HCT116 (cell line): ENCODE results near the gene DLG2. TPM values are rescaled to one million over a fixed set of nuclear protein-coding genes. Genes with fewer than 3 reads are reported as not detected.

Experiments
- ATAC-seq: fragments of 200-7000 bp; cut with Tn5 transposase; 2 replicates; pipeline ENCODE4 v1.9.1; 2020; ENCODE audit warnings: mild to moderate bottlenecking, moderate library complexity
- BruUV-seq: library from RNA; stranded (reverse); fragments of 400-500 nt; replicated peaks from 2 replicates; lab custom pipeline; 2021; lab: Mats Ljungman, UMichigan
- CTCF ChIA-PET: fragments of 300-600 bp; sonication (Branson Sonifier 250); formaldehyde crosslinking; loops from one replicate; lab custom pipeline; 2021; ENCODE audit warnings: antibody characterized with exemption; lab: Charles Lee
- POLR2A ChIA-PET: fragments of 300-600, 350-600 bp; sonication (Branson Sonifier 250); formaldehyde crosslinking; loops from one replicate; lab custom pipeline; 2021; ENCODE audit warnings: antibody characterized with exemption; lab: Charles Lee
- RAD21 ChIA-PET, 2 experiments: fragments of 300-600 bp; sonication (Branson Sonifier 250); formaldehyde crosslinking; loops; one replicate each; lab custom pipeline; 2023; ENCODE audit warnings: low total read pairs in 2 of 2; ENCODE audit not compliant: uncharacterized antibody in 2 of 2, unreplicated experiment in 2 of 2, low non-redundant PET in 1 of 2; lab: Charles Lee
- DNase-seq: peaks from one replicate; pipeline ENCODE4 v3.0.0-alpha.2; 2010; ENCODE audit warnings: low read depth, low spot score
- H2AFZ ChIP-seq: fragments of 200-600 bp; shearing (Covaris generic), sonication (generic); 2 replicates; pipeline ENCODE4 v1.6.1; 2017; ENCODE audit warnings: low read depth, mixed run types, mixed read lengths, antibody characterized with exemption, low read length; ENCODE audit not compliant: poor library complexity, severe bottlenecking
- H3K27ac ChIP-seq: 2 replicates; pipeline ENCODE4 v1.5.1; 2012; ENCODE audit warnings: low read depth, low read length
- H3K27me3 ChIP-seq: fragments of 200-600 bp; sonication (generic); 2 replicates; pipeline ENCODE4 v1.6.1; 2016; ENCODE audit warnings: mixed run types, low read length, mixed read lengths; ENCODE audit not compliant: insufficient read depth
- H3K36me3 ChIP-seq, 2 experiments: fragments of 200-500 bp in 1 of 2; fragments of 200-600 bp in 1 of 2; sonication (Bioruptor generic) in 1 of 2; sonication (generic) in 1 of 2; 2 replicates each; pipeline versions ENCODE4 v1.5.1 to v1.6.1; 2014 to 2016; ENCODE audit warnings: low read length in 2 of 2, inconsistent platforms in 1 of 2, mixed read lengths in 1 of 2, mixed run types in 1 of 2; ENCODE audit not compliant: insufficient read depth in 2 of 2, control insufficient read depth in 1 of 2
- H3K4me1 ChIP-seq, 2 experiments: fragments of 200-600 bp in 1 of 2; sonication (generic) in 1 of 2; 2 replicates each; pipeline versions ENCODE4 v1.5.1 to v1.6.1; 2012 to 2017; ENCODE audit warnings: low read length in 2 of 2, inconsistent platforms in 1 of 2, mild to moderate bottlenecking in 1 of 2, mixed read lengths in 1 of 2, mixed run types in 1 of 2, moderate library complexity in 1 of 2; ENCODE audit not compliant: insufficient read depth in 2 of 2, control insufficient read depth in 1 of 2
- H3K4me2 ChIP-seq: fragments of 200-600 bp; sonication (generic); 2 replicates; pipeline ENCODE4 v1.6.1; 2017; ENCODE audit warnings: mixed run types, low read length, mixed read lengths
- H3K4me3 ChIP-seq, 2 experiments: fragments of 200-600 bp in 1 of 2; sonication (generic) in 1 of 2; replicated peaks in 1 of 2; 2 replicates each; pipeline ENCODE4 v1.5.1; 2011 to 2016; ENCODE audit warnings: low read length in 2 of 2, control low read depth in 1 of 2, low read depth in 1 of 2, mild to moderate bottlenecking in 1 of 2, mixed read lengths in 1 of 2, mixed run types in 1 of 2
- H3K79me2 ChIP-seq: fragments of 200-600 bp; sonication (generic); 2 replicates; pipeline ENCODE4 v1.6.1; 2017; ENCODE audit warnings: mild to moderate bottlenecking, mixed run types, low read length, moderate library complexity, mixed read lengths; ENCODE audit not compliant: insufficient read depth
- H3K9ac ChIP-seq: fragments of 200-600 bp; sonication (generic); 2 replicates; pipeline ENCODE4 v1.6.1; 2016; ENCODE audit warnings: low read length, mixed read lengths
- H3K9me2 ChIP-seq: fragments of 200-600 bp; sonication (generic), shearing (Covaris generic); 2 replicates; pipeline ENCODE4 v1.6.1; 2017; ENCODE audit warnings: mixed run types, mild to moderate bottlenecking, moderate library complexity; ENCODE audit not compliant: insufficient read depth
- H3K9me3 ChIP-seq, 2 experiments: fragments of 200-500 bp in 1 of 2; fragments of 200-600 bp in 1 of 2; sonication (Bioruptor generic) in 1 of 2; sonication (generic) in 1 of 2; 2 replicates each; pipeline ENCODE4 v1.6.1; 2014 to 2017; ENCODE audit warnings: low read length in 2 of 2, mixed read lengths in 2 of 2, inconsistent platforms in 1 of 2, low read depth in 1 of 2, mild to moderate bottlenecking in 1 of 2, mixed run types in 1 of 2, moderate library complexity in 1 of 2; ENCODE audit not compliant: control insufficient read depth in 1 of 2, insufficient read depth in 1 of 2
- H4K20me1 ChIP-seq: fragments of 200-600 bp; sonication (generic), shearing (Covaris generic); 2 replicates; pipeline ENCODE4 v1.6.1; 2017; ENCODE audit warnings: mixed run types, mild to moderate bottlenecking, moderate library complexity; ENCODE audit not compliant: insufficient read depth
- CEBPB ChIP-seq: IDR thresholded peaks from 2 replicates; pipeline ENCODE4 v1.6.1; 2012; ENCODE audit warnings: low read depth
- EZH2 ChIP-seq: fragments of 200-600 bp; sonication (generic); IDR thresholded peaks from 2 replicates; pipeline ENCODE4 v1.6.1; 2017; ENCODE audit warnings: antibody characterized with exemption, mixed run types
- EZH2phosphoT487 ChIP-seq: fragments of 200-600 bp; IDR thresholded peaks from 2 replicates; pipeline ENCODE4 v1.6.1; 2018; ENCODE audit warnings: antibody characterized with exemption, borderline replicate concordance
- FOSL1 ChIP-seq: IDR thresholded peaks from 2 replicates; pipeline ENCODE4 v1.6.1; 2012; ENCODE audit warnings: low read depth
- SP1 ChIP-seq: IDR thresholded peaks from 2 replicates; pipeline ENCODE4 v1.6.1; 2012; ENCODE audit warnings: low read depth
- TCF7L2 ChIP-seq: IDR thresholded peaks from 2 replicates; pipeline ENCODE4 v1.7.0; 2011; ENCODE audit warnings: borderline replicate concordance, inconsistent platforms; ENCODE audit not compliant: insufficient read depth, insufficient read length; ENCODE audit errors: extremely low read depth
- intact Hi-C: fragments of 100-400 bp; cut with micrococcal nuclease; formaldehyde crosslinking; loops from 2 replicates; pipeline ENCODE4 v1.10.0; 2022
- total RNA-seq: library from RNA; stranded (reverse); gene quantifications from one replicate; pipeline ENCODE4 v1.2.1, GENCODE V29; 2021; ENCODE audit not compliant: unreplicated experiment
- TF ChIP-seq, protein P1 (sequence below): IDR thresholded peaks from 2 replicates; pipeline ENCODE4 v1.6.1; 2012
- TF ChIP-seq, protein P2 (sequence below): IDR thresholded peaks from 2 replicates; pipeline ENCODE4 v1.6.1; 2011; ENCODE audit warnings: mild to moderate bottlenecking, low read length, moderate library complexity; ENCODE audit not compliant: insufficient replicate concordance; ENCODE audit errors: extremely low read depth
- TF ChIP-seq, protein P3 (sequence below): IDR thresholded peaks from 2 replicates; pipeline ENCODE4 v1.6.1; 2012

DLG2 gene
- total RNA-seq, 1 experiment from 2014 or later, result 2.4 TPM

DNA sequence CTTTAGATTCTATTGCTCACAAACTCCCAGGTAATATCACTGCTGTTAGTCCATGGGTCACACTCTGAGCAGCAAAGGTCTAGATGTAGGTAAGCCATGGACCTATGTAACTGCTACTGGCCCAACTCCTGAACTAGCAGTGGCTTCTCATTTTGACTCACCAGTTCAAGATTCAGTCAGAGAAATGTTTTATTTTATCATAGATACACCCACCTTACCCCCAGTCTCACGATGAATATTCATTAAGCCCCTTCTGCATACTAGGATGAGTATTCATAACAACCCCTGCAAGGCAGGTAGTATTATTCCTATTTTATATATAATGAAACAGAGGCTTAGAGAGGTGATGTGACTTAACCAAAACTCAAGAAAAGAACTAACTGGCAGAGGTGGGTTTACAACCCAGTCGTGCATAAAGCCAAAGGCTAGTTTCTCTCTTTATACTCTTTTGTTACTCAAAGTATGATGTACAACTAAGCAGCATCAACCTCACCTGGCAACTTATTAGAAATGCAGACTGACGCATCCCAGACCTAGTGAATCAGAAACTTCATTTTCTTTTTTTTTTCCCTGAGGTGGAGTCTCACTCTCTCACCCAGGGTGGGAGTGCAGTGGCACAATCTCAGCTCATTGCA, 1383.4 kb downstream of the DLG2 start:
- Histone ChIP-seq H3K4me2 (no peak overlapping the region), H3K9ac (no peak overlapping the region), H3K27me3 (no peaks in the 10 kb centered on the region), H3K9me2 (no peaks in the 10 kb centered on the region), H3K4me3 (no peak overlapping the region), H3K36me3 (no peaks in the 10 kb centered on the region), H3K9me3 (no peaks in the 10 kb centered on the region; a peak in 1 of 4 replicates), H4K20me1 (no peaks in the 10 kb centered on the region), H3K79me2 (no peaks in the 10 kb centered on the region), H3K4me1 (no peaks in the 10 kb centered on the region), H3K27ac (no peak overlapping the region), H2AFZ (no peak overlapping the region)
- ChIA-PET POLR2A (no interaction called here), CTCF (no interaction called here), RAD21 (no interaction called here)
- intact Hi-C loops, result no loop called here
- no peak for DNase-seq
- no peak for ATAC-seq
- TF ChIP-seq EZH2phosphoT487, result no peak
- TF ChIP-seq, protein P1, sequence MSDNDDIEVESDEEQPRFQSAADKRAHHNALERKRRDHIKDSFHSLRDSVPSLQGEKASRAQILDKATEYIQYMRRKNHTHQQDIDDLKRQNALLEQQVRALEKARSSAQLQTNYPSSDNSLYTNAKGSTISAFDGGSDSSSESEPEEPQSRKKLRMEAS, result no peak
- TF ChIP-seq EZH2, result no peak
- TF ChIP-seq, protein P2, sequence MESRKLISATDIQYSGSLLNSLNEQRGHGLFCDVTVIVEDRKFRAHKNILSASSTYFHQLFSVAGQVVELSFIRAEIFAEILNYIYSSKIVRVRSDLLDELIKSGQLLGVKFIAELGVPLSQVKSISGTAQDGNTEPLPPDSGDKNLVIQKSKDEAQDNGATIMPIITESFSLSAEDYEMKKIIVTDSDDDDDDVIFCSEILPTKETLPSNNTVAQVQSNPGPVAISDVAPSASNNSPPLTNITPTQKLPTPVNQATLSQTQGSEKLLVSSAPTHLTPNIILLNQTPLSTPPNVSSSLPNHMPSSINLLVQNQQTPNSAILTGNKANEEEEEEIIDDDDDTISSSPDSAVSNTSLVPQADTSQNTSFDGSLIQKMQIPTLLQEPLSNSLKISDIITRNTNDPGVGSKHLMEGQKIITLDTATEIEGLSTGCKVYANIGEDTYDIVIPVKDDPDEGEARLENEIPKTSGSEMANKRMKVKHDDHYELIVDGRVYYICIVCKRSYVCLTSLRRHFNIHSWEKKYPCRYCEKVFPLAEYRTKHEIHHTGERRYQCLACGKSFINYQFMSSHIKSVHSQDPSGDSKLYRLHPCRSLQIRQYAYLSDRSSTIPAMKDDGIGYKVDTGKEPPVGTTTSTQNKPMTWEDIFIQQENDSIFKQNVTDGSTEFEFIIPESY, result no peak
- TF ChIP-seq TCF7L2, result no peak
- TF ChIP-seq FOSL1, result no peak
- TF ChIP-seq, protein P3, sequence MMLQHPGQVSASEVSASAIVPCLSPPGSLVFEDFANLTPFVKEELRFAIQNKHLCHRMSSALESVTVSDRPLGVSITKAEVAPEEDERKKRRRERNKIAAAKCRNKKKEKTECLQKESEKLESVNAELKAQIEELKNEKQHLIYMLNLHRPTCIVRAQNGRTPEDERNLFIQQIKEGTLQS, result no peak
- no peak for TF ChIP-seq CEBPB
- TF ChIP-seq SP1, result no peak
- no TSS peak for BruUV-seq
